Stimulated activated CD4-positive, alpha-beta T cell treated with anti-CD3 and anti-CD28 coated beads, Interleukin-4, amount 100 ng/mL, for 24 hours (primary cell): ENCODE results near the gene NBPF6.
"Not testable (repeated sequence)": the region's sequence is repeated elsewhere in the genome, so short reads cannot be mapped to it uniquely, and the experiment has no call there.

Experiments
- DNase-seq: peaks from one replicate; pipeline ENCODE4 v3.0.0-alpha.2; 2020

Gene NBPF6

GRCh38 chr1:108450043-108450442 lies at the start of gene NBPF6:
TSS of gene NBPF6 (plus strand) at chr1:108450343. CDS start at chr1:108450602, 259 bp downstream.
- not testable (repeated sequence) for DNase-seq

- not testable (repeated sequence) for DNase-seq
Observed at GRCh38 chr1:108411098-108411833, 38.9 kb upstream of the NBPF6 start.

- not testable (repeated sequence) for DNase-seq
Observed at GRCh38 chr1:108420129-108420528, 30.0 kb upstream of the NBPF6 start.

GRCh38 chr1:108421061-108421916 lies 28.9 kb upstream of the NBPF6 start:
- DNase-seq: not testable (repeated sequence)

- DNase-seq: not testable (repeated sequence)
Observed at GRCh38 chr1:108426877-108427276, 23.3 kb upstream of the NBPF6 start.

- not testable (repeated sequence) for DNase-seq
Observed at GRCh38 chr1:108432002-108432401, 18.1 kb upstream of the NBPF6 start.

- DNase-seq: not testable (repeated sequence)
Observed at GRCh38 chr1:108433404-108433803, 16.7 kb upstream of the NBPF6 start.

GRCh38 chr1:108438536-108438935 lies 11.6 kb upstream of the NBPF6 start:
- not testable (repeated sequence) for DNase-seq

GRCh38 chr1:108454521-108454920 lies 4.4 kb downstream of the NBPF6 start:
- not testable (repeated sequence) for DNase-seq

GRCh38 chr1:108458661-108459060 lies 8.5 kb downstream of the NBPF6 start:
- DNase-seq: not testable (repeated sequence)

GRCh38 chr1:108461758-108462157 lies 11.6 kb downstream of the NBPF6 start:
- not testable (repeated sequence) for DNase-seq

GRCh38 chr1:108463962-108464361 lies 13.8 kb downstream of the NBPF6 start:
- not testable (repeated sequence) for DNase-seq

GRCh38 chr1:108466166-108466565 lies 16.0 kb downstream of the NBPF6 start:
- not testable (repeated sequence) for DNase-seq

- not testable (repeated sequence) for DNase-seq
Observed at GRCh38 chr1:108467155-108467554, 17.0 kb downstream of the NBPF6 start.

- not testable (repeated sequence) for DNase-seq
Observed at GRCh38 chr1:108470750-108471149, 20.6 kb downstream of the NBPF6 start.

- DNase-seq: not testable (repeated sequence)
Observed at GRCh38 chr1:108474516-108474915, 24.4 kb downstream of the NBPF6 start.

- no peak for DNase-seq
Observed at GRCh38 chr1:108478429-108479015, 28.4 kb downstream of the NBPF6 start.

GRCh38 chr1:108482708-108483107 lies 32.6 kb downstream of the NBPF6 start:
- DNase-seq: no peak

GRCh38 chr1:108485990-108486389 lies 35.8 kb downstream of the NBPF6 start:
- not testable (repeated sequence) for DNase-seq

- not testable (repeated sequence) for DNase-seq
Observed at GRCh38 chr1:108486707-108487106, 36.6 kb downstream of the NBPF6 start.

- DNase-seq: not testable (repeated sequence)
Observed at GRCh38 chr1:108495008-108495407, 44.9 kb downstream of the NBPF6 start.

- not testable (repeated sequence) for DNase-seq
Observed at GRCh38 chr1:108496856-108497255, 46.7 kb downstream of the NBPF6 start.

- no peak for DNase-seq
Observed at GRCh38 chr1:108502138-108502537, 52.0 kb downstream of the NBPF6 start.
